NCI-H2227 (cell line): Measurements from ENCODE around the gene MAGEB3.
"Not testable (repeated sequence)": the region's sequence is repeated elsewhere in the genome, so short reads cannot be mapped to it uniquely, and the experiment has no call there.

Source experiments
- DNase-seq: peaks from one replicate; lab custom pipeline; 2025; ENCODE audit not compliant: unreplicated experiment; lab: John Stamatoyannopoulos, UW

Gene MAGEB3

GRCh38 chrX:30230395-30230794 is at the start of gene MAGEB3:
TSS of gene MAGEB3 (plus strand) at chrX:30230657. CDS start at chrX:30235925, 5,268 bp downstream.
- DNase-seq: no peak

GRCh38 chrX:30181353-30181752 is 49.1 kb upstream of the MAGEB3 start:
- no peak for DNase-seq

GRCh38 chrX:30183554-30183953 is 46.9 kb upstream of the MAGEB3 start:
- no peak for DNase-seq

GRCh38 chrX:30190426-30190825 is 40.0 kb upstream of the MAGEB3 start:
- no peak for DNase-seq

GRCh38 chrX:30193910-30194309 is 36.5 kb upstream of the MAGEB3 start:
- DNase-seq: not testable (repeated sequence)

GRCh38 chrX:30196322-30196721 is 34.1 kb upstream of the MAGEB3 start:
- DNase-seq: no peak

GRCh38 chrX:30212172-30212571 is 18.3 kb upstream of the MAGEB3 start:
- no peak for DNase-seq

GRCh38 chrX:30215357-30215843 is 15.1 kb upstream of the MAGEB3 start, which contains the start of gene MAGEB2:
TSS of gene MAGEB2 (plus strand) at chrX:30215563. CDS start at chrX:30218581, 3,018 bp downstream.
- DNase-seq: peak; percentile 57

- no peak for DNase-seq
Measured at GRCh38 chrX:30217465-30217864, 13.0 kb upstream of the MAGEB3 start.

- no peak for DNase-seq
Measured at GRCh38 chrX:30219372-30219771, 11.1 kb upstream of the MAGEB3 start.

GRCh38 chrX:30220661-30221060 is 9.8 kb upstream of the MAGEB3 start:
- no peak for DNase-seq

GRCh38 chrX:30224536-30224935 is 5.9 kb upstream of the MAGEB3 start:
- no peak for DNase-seq

GRCh38 chrX:30228526-30228925 is 1.9 kb upstream of the MAGEB3 start:
- DNase-seq: no peak

- DNase-seq: no peak
Measured at GRCh38 chrX:30241724-30242415, 11.4 kb downstream of the MAGEB3 start, which contains the start of gene MAGEB4. TSS of gene MAGEB4 (plus strand) at chrX:30242000. CDS start at chrX:30242136, 136 bp downstream.

GRCh38 chrX:30246769-30247489 is 16.5 kb downstream of the MAGEB3 start, which contains the start of gene MAGEB1:
TSS of gene MAGEB1 (plus strand) at chrX:30247146. CDS start at chrX:30250494, 3,348 bp downstream.
- DNase-seq: peak; percentile 26

- DNase-seq: no peak
Measured at GRCh38 chrX:30248854-30249253, 18.4 kb downstream of the MAGEB3 start.

GRCh38 chrX:30253257-30253656 is 22.8 kb downstream of the MAGEB3 start:
- no peak for DNase-seq

- no peak for DNase-seq
Measured at GRCh38 chrX:30259927-30260326, 29.5 kb downstream of the MAGEB3 start.

- DNase-seq: no peak
Measured at GRCh38 chrX:30261012-30261411, 30.6 kb downstream of the MAGEB3 start.

- DNase-seq: no peak
Measured at GRCh38 chrX:30262763-30263162, 32.3 kb downstream of the MAGEB3 start.

GRCh38 chrX:30270639-30271038 is 40.2 kb downstream of the MAGEB3 start:
- DNase-seq: no peak

- DNase-seq: no peak
Measured at GRCh38 chrX:30275498-30275897, 45.0 kb downstream of the MAGEB3 start.
